Large intestine (tissue), 3 donors: Measurements from ENCODE around the gene PSMC6. TPM values are rescaled to one million over a fixed set of nuclear protein-coding genes. Genes with fewer than 3 reads are reported as not detected.

Experiments used
- DNase-seq, 2 donors: peaks; one replicate each; pipeline versions ENCODE4 v3.0.0 to v3.0.0-alpha.2; 2013
- H3K27ac ChIP-seq: one replicate; pipeline ENCODE4 v1.5.1; 2013; ENCODE audit warnings: low read length
- H3K27me3 ChIP-seq: 2 replicates; pipeline ENCODE4 v1.6.1; 2013; ENCODE audit warnings: low read length; ENCODE audit not compliant: control insufficient read depth, insufficient read depth
- H3K36me3 ChIP-seq: 2 replicates; pipeline ENCODE4 v1.6.1; 2013; ENCODE audit warnings: low read length; ENCODE audit not compliant: control insufficient read depth, insufficient read depth
- H3K4me1 ChIP-seq: one replicate; pipeline ENCODE4 v1.6.1; 2013; ENCODE audit warnings: low read length; ENCODE audit not compliant: control insufficient read depth, insufficient read depth
- H3K4me3 ChIP-seq: one replicate; pipeline ENCODE4 v1.5.1; 2013; ENCODE audit warnings: low read length
- H3K9me3 ChIP-seq: one replicate; pipeline ENCODE4 v1.6.1; 2013; ENCODE audit warnings: mild to moderate bottlenecking, low read depth, low read length, moderate library complexity; ENCODE audit not compliant: control insufficient read depth
- WGBS: methylation state at CpG from one replicate; pipeline ENCODE4 v1.1.5; 2013; ENCODE audit warnings: low lambda C conversion rate; ENCODE audit not compliant: insufficient coverage; 5-methylcytosine and 5-hydroxymethylcytosine counted together
- polyA plus RNA-seq: library from polyadenylated mRNA; unstranded; fragments of 120-200 nt; gene quantifications from one replicate; pipeline ENCODE4 v1.2.1, GENCODE V29; 2013

PSMC6 gene
- polyA plus RNA-seq, 1 donor: 127 TPM

GRCh38 chr14:52769887-52770286 lies 62.9 kb downstream of the PSMC6 start:
- Histone ChIP-seq H3K36me3 (peaks cover 38% of the 10 kb centered on the region), H3K27me3 (no peaks in the 10 kb centered on the region), H3K4me1 (no peaks in the 10 kb centered on the region), H3K27ac (no peak overlapping the region), H3K4me3 (no peak overlapping the region), H3K9me3 (no peaks in the 10 kb centered on the region)
- DNase-seq: no peak

GRCh38 chr14:52776816-52777215 lies 69.8 kb downstream of the PSMC6 start:
- no peak overlapping the region for H3K4me3 ChIP-seq
- no peak for DNase-seq
- H3K4me1 ChIP-seq: no peaks in the 10 kb centered on the region
- no peaks in the 10 kb centered on the region for H3K9me3 ChIP-seq
- no peaks in the 10 kb centered on the region for H3K27me3 ChIP-seq
- H3K27ac ChIP-seq: no peak overlapping the region
- 76% methylated on average over 4 of the region's 7 CpGs for WGBS
- H3K36me3 ChIP-seq: peaks cover 19% of the 10 kb centered on the region

Other genes with a start within 250 kb of the PSMC6 start
- gene TXNDC16, start 154.7 kb upstream of the PSMC6 start, polyA plus RNA-seq: 12.7 TPM
- gene GPR137C, start 154.4 kb upstream of the PSMC6 start, polyA plus RNA-seq: 4.6 TPM
- gene ERO1A, start 11.6 kb upstream of the PSMC6 start, polyA plus RNA-seq: 43.0 TPM
- 11.9 TPM for gene STYX, start 23.0 kb downstream of the PSMC6 start, polyA plus RNA-seq
- 21.3 TPM for gene GNPNAT1, start 84.4 kb downstream of the PSMC6 start, polyA plus RNA-seq
- gene FERMT2, start 243.8 kb downstream of the PSMC6 start, polyA plus RNA-seq: 61.1 TPM